ENCODE results near the gene CC2D1A.

DNA sequence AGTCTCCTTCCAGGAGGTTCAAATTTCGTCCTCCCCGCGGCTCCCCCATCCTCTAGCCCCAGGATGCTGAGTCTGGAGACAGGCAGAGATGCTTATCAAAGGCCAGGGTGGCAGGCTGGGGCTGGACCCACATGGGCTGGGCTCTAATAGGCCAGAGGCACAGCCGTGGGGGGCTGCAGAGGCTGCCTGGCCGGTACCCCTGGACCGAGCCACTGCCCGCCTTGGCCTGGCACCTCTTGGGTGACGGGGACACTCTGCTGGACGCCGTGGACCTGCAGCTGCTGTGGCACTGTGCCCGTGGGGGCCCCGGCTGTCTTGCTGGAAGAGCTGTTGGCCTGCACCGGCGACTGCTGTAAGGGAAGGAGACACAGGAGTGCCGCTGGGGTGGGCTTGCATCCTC lies 74.3 kb downstream of the CC2D1A start:
- no peak for TF ChIP-seq SUZ12 (IDR thresholded peaks at IDR 0.05; ENCODE audit: extremely low read depth, insufficient read depth, insufficient read length)
- TF ChIP-seq ZNF274 (IDR thresholded peaks at IDR 0.05; ENCODE audit: low read depth, low read length): no peak
- no peak for TF ChIP-seq YY1 (IDR thresholded peaks at IDR 0.05; ENCODE audit: insufficient read depth, insufficient read length)

Measured in NT2/D1 (cell line).